GM23248 (cell line): ENCODE measurements around the gene HMGN4.

Source experiments
- EZH2 ChIP-seq: fragments of 200-600 bp; sonication (generic); IDR thresholded peaks from 2 replicates; pipeline ENCODE4 v1.6.1; 2018; ENCODE audit warnings: antibody characterized with exemption, mild to moderate bottlenecking; ENCODE audit not compliant: insufficient read depth, poor library complexity, severe bottlenecking
- EZH2phosphoT487 ChIP-seq: fragments of 200-600 bp; sonication (generic); IDR thresholded peaks from 2 replicates; pipeline ENCODE4 v1.6.1; 2018; ENCODE audit warnings: antibody characterized with exemption, moderate library complexity, mild to moderate bottlenecking, low read depth; ENCODE audit not compliant: insufficient read depth

- no peak for TF ChIP-seq EZH2
- TF ChIP-seq EZH2phosphoT487 = no peak
Measured at GRCh38 chr6:26521600-26522391, 16.4 kb upstream of the HMGN4 start.
